ENCODE results near the gene FOXE3.

The FOXE3 gene

DNA sequence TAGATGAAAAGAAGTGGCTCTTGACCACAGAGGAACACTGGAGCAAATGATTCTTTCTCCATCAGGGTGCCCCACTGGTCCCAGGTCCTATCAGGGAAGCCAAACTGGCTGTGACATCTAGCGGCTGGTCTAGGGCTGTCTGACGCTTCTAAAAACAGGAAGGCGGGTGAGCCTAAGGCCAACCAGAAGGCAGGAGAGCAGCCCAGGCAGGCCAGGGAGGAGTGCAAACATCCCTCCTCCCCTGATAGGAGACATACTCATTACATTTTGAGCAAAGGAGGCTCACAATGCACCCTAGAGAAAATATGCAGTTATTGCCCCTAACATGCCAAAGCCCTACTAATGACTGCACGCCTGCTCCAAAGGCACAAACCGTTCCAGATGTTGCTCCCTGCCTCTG is 10.4 kb upstream of the FOXE3 start:
- no peak for DNase-seq (ENCODE audit: low read depth)

DNA sequence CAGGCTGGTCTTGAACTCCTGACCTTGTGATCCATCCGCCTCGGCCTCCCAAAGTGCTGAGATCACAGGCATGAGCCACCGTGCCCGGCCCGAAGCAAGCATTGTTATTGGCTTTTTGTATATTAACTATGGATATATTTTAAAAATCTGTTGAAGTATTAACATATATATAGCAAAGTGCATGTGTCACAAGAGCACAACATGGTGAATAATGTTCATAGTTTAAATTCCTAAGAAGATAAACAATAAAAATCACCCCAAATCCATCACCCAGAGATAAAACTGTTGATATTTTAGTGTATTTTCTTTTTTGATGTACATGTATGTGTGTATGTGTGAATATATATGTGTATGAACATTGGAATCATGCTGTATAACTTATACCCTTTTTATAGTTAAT is 9.1 kb upstream of the FOXE3 start:
- DNase-seq (ENCODE audit: low read depth) = no peak

- DNase-seq (ENCODE audit: low read depth) = no peak
Observed at GRCh38 chr1:47407481-47407880, 8.6 kb upstream of the FOXE3 start.

GRCh38 chr1:47409311-47410067 is 6.6 kb upstream of the FOXE3 start:
- DNase-seq (ENCODE audit: low read depth) = no peak

DNA sequence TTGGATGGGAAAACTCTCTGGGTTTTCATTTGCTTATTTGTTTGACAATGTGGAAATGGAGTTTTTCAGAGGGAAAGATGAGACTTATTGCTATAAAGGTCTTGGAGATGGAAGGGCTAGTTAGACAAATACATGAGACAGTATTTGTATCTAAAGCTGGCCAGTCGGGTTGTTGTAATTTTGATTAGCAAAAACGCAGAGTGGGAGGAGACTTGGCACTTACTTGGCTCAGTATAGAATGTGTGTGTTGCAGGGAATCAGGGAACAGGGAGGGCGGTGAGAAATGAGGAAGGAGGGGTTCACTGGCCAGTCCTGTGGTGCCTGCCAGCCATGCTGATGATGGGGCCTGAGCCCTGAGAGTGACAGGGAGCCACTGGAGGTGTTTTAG is 6.0 kb upstream of the FOXE3 start:
- DNase-seq (ENCODE audit: low read depth) = no peak

GRCh38 chr1:47411436-47411835 is 4.6 kb upstream of the FOXE3 start:
- no peak for DNase-seq (ENCODE audit: low read depth)

DNA sequence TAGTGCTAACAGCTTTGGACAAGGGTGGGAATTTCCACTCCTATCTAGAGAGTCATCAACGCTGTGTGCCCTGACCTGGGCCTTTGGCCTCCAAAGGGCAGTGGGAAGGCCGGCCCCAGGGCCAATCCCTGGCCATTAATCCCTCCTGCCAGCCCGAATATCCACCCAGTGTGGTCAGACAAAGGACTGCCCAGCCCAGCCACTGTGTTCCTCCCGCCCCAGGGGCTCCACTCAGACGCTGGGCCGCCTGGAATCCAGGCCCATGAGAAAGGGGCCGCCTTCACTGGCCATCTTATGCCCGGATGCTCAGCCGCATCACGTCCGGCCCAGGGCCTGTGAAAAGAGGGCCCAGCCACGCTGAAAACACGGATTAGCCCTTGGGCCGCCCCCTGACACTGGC is 3.6 kb upstream of the FOXE3 start:
- no peak for DNase-seq (ENCODE audit: low read depth)

DNA sequence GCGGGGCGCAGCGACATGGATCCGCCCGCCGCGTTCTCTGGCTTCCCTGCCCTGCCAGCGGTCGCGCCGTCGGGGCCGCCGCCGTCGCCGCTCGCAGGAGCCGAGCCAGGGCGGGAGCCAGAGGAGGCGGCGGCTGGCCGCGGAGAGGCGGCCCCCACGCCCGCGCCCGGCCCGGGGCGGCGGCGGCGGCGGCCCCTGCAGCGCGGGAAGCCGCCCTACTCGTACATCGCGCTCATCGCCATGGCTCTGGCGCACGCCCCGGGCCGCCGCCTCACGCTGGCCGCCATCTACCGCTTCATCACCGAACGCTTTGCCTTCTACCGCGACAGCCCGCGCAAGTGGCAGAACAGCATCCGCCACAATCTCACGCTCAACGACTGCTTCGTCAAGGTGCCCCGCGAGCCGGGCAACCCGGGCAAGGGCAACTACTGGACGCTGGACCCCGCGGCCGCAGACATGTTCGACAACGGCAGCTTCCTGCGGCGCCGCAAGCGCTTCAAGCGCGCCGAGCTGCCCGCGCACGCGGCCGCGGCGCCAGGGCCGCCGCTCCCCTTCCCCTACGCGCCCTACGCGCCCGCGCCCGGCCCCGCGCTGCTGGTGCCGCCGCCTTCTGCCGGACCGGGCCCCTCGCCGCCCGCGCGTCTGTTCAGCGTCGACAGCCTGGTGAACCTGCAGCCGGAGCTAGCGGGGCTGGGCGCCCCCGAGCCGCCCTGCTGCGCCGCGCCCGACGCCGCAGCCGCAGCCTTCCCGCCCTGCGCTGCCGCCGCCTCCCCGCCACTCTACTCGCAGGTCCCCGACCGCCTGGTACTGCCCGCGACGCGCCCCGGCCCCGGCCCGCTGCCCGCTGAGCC is 459 bp downstream of the FOXE3 start:
- no peak for DNase-seq (ENCODE audit: low read depth)

- no peak for DNase-seq (ENCODE audit: low read depth)
Observed at GRCh38 chr1:47417170-47418044, 1.3 kb downstream of the FOXE3 start.

GRCh38 chr1:47418122-47418521 is 2.0 kb downstream of the FOXE3 start:
- DNase-seq (ENCODE audit: low read depth) = no peak

GRCh38 chr1:47418681-47419325 is 2.7 kb downstream of the FOXE3 start:
- DNase-seq (ENCODE audit: low read depth) = no peak

DNA sequence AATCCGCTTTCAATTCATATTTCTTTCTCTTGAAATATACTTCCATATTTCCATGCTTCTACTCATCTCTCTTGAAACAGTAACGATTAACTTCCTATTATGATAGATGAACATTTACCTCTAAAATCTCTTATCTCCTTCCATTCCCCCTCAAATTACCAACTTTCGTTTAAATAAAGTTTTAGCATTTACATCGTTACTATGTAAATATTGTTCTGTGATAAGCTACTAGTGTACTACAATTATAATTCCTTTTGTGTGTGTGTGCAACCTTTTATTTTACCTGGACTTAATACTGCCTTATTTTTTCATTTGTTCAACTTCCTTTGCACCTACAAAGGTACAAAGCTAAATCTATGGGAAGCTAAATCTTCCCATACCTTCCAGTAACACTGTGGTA is 4.5 kb downstream of the FOXE3 start:
- no peak for DNase-seq (ENCODE audit: low read depth)

GRCh38 chr1:47423872-47424271 is 7.8 kb downstream of the FOXE3 start:
- DNase-seq (ENCODE audit: low read depth) = no peak

- no peak for DNase-seq (ENCODE audit: low read depth)
Observed at GRCh38 chr1:47424336-47424982, 8.4 kb downstream of the FOXE3 start.

DNA sequence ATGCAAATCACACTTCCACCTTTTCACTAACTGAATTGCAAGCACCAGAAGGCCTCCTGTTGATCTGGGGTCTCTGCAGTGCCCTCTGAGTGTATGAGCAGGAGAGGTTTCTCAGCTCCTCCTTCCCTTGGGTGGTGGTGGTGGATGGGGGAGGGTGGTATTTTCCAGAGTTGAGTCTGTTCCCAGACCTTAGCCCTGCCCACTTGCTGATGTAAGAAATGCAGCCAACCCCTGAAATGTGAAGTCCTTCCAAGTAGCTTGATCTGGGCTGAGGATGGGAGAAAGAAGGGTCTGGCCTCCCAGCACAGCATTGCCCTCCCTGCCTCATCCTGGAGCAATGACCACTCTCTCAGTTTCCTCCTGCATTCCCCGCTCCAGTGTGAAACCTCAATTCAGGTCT is 15.4 kb downstream of the FOXE3 start:
- DNase-seq (ENCODE audit: low read depth) = no peak

DNA sequence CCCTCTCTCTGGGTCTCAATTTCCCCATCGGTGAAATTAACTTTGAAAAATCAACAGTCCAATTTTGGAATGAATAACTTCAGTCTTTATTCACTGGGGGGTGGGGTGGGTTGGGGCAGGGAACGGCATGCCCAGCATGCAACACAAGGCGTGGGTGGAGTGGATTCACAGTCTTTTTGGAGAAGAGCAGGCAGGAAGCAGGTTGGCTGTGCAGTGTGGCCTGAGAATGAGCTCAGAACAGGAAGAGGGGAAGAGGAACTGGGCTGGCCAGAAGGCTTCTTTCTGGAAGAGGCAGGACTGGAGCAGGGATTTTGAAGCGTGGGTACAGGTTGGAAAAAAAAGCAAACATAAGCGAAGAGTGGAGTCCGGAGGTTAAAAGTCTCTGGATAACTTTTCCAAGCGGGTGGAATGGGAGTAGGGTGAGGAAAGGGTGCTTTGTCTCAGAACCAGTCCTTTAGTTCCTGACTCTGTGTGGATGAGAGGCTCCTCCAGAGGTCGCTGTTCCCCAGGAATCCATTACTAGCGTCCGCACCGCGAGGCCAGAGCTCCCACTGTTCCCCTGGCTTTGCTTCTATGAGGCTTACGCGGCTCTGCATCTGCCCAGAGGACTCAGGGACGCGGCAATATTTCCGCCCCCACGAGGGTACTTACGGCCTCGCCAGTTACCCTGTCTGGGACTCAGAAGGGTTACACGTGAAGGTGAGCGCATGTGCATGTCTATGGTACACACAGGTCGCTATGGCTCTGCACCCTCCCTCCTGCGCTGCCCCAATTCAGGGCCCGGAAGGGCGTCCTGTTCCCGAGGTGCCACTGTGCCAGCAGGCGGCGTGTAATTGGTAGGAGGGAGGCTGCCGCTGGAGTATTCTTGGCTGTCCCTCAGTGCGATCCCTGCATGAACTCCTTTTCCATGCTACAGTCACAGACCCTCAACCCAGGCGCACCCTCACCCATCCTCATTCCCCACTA is 16.3 kb downstream of the FOXE3 start:
- no peak for DNase-seq (ENCODE audit: low read depth)

GRCh38 chr1:47433037-47433421 is 16.9 kb downstream of the FOXE3 start:
- DNase-seq (ENCODE audit: low read depth) = no peak

GRCh38 chr1:47433477-47434050 is 17.5 kb downstream of the FOXE3 start:
- no peak for DNase-seq (ENCODE audit: low read depth)

- DNase-seq (ENCODE audit: low read depth) = no peak
Observed at GRCh38 chr1:47434051-47434842, 18.2 kb downstream of the FOXE3 start.

All from stimulated activated CD8-positive, alpha-beta memory T cell treated with anti-CD3 and anti-CD28 coated beads, Interleukin-12 subunit alpha, Interleukin-12 subunit beta, amount 100 ng/mL, for 4 hours (primary cell).